Liver (tissue), 9 donors: ENCODE measurements around the gene DEFB131A. TPM values are rescaled to one million over a fixed set of nuclear protein-coding genes. Genes with fewer than 3 reads are reported as not detected.
"Not testable (repeated sequence)": the region's sequence is repeated elsewhere in the genome, so short reads cannot be mapped to it uniquely, and the experiment has no call there.

Experiments used
- DNase-seq: peaks from one replicate; pipeline ENCODE4 v3.0.0-alpha.2; 2017; ENCODE audit warnings: low spot score
- H3K27ac ChIP-seq, 2 donors: one replicate each; pipeline ENCODE4 v1.7.0; 2013; ENCODE audit warnings: inconsistent platforms in 2 of 2, low read length in 2 of 2, control low read depth in 1 of 2, low read depth in 1 of 2, mild to moderate bottlenecking in 1 of 2
- H3K27me3 ChIP-seq, 4 donors: one replicate each; pipeline versions ENCODE4 v1.6.1 to v1.7.0; 2013; ENCODE audit warnings: low read length in 3 of 4, inconsistent platforms in 1 of 4, mild to moderate bottlenecking in 1 of 4, moderate library complexity in 1 of 4; ENCODE audit not compliant: control insufficient read depth in 4 of 4, insufficient read depth in 4 of 4
- H3K36me3 ChIP-seq, 4 donors: one replicate each; pipeline versions ENCODE4 v1.6.1 to v1.7.0; 2013; ENCODE audit warnings: low read length in 3 of 4, mild to moderate bottlenecking in 3 of 4, low read depth in 1 of 4, moderate library complexity in 1 of 4; ENCODE audit not compliant: control insufficient read depth in 4 of 4, insufficient read depth in 3 of 4
- H3K4me1 ChIP-seq, 4 donors: one replicate each; pipeline versions ENCODE4 v1.6.1 to v1.7.0; 2013; ENCODE audit warnings: low read length in 3 of 4, mild to moderate bottlenecking in 3 of 4, moderate library complexity in 1 of 4; ENCODE audit not compliant: control insufficient read depth in 4 of 4, insufficient read depth in 4 of 4
- H3K4me3 ChIP-seq, 3 donors: one replicate each; pipeline versions ENCODE4 v1.6.1 to v1.7.0; 2013; ENCODE audit warnings: low read length in 3 of 3, control low read depth in 1 of 3, low read depth in 1 of 3, mild to moderate bottlenecking in 1 of 3
- H3K9ac ChIP-seq, 2 donors: one replicate each; pipeline ENCODE4 v1.7.0; 2013; ENCODE audit warnings: low read length in 2 of 2, mild to moderate bottlenecking in 2 of 2, moderate library complexity in 2 of 2, control low read depth in 1 of 2, low read depth in 1 of 2
- H3K9me3 ChIP-seq, 4 donors: one replicate each; pipeline versions ENCODE4 v1.6.1 to v1.7.0; 2013; ENCODE audit warnings: low read length in 3 of 4; ENCODE audit not compliant: control insufficient read depth in 4 of 4
- EGR1 ChIP-seq, 2 donors: IDR thresholded peaks; 2 replicates each; pipeline ENCODE4 v1.6.1; 2016 to 2018; ENCODE audit warnings: antibody characterized with exemption in 2 of 2, low read depth in 2 of 2
- FOXA2 ChIP-seq: IDR thresholded peaks from 2 replicates; pipeline ENCODE4 v1.6.1; 2016; ENCODE audit warnings: antibody characterized with exemption
- HNF4A ChIP-seq, 2 donors: conservative IDR thresholded peaks; 2 replicates each; pipeline ENCODE4 v1.6.1; 2016; ENCODE audit warnings: antibody characterized with exemption in 2 of 2, mild to moderate bottlenecking in 2 of 2
- HNF4G ChIP-seq: IDR thresholded peaks from 2 replicates; pipeline ENCODE4 v1.6.1; 2016; ENCODE audit warnings: antibody characterized with exemption
- JUND ChIP-seq, 2 donors: IDR thresholded peaks; 2 replicates each; pipeline ENCODE4 v1.6.1; 2016; ENCODE audit warnings: antibody characterized with exemption in 2 of 2
- MAX ChIP-seq: IDR thresholded peaks from 2 replicates; pipeline ENCODE4 v1.6.1; 2016; ENCODE audit warnings: antibody characterized with exemption
- NR2F2 ChIP-seq: IDR thresholded peaks from 2 replicates; pipeline ENCODE4 v1.6.1; 2016; ENCODE audit warnings: antibody characterized with exemption
- RAD21 ChIP-seq, 2 donors: IDR thresholded peaks; 2 replicates each; pipeline ENCODE4 v1.6.1; 2016; ENCODE audit warnings: antibody characterized with exemption in 2 of 2, mild to moderate bottlenecking in 2 of 2
- SP1 ChIP-seq: IDR thresholded peaks from 2 replicates; pipeline ENCODE4 v1.6.1; 2018; ENCODE audit warnings: antibody characterized with exemption, mild to moderate bottlenecking
- TAF1 ChIP-seq: conservative IDR thresholded peaks from 2 replicates; pipeline ENCODE4 v1.6.1; 2016; ENCODE audit warnings: antibody characterized with exemption, mild to moderate bottlenecking
- WGBS: extraction: QIAGEN DNeasy Blood & Tissue Kit; methylation state at CpG from one replicate; pipeline ENCODE4 v1.1.7; 2013; 5-methylcytosine and 5-hydroxymethylcytosine counted together
- polyA plus RNA-seq, 2 donors: library from polyadenylated mRNA; stranded (reverse) in 1 of 2; unstranded in 1 of 2; fragments of 200-250 nt in 1 of 2; fragments of >200 nt in 1 of 2; fragmentation: Nextera tagmentation in 1 of 2; extraction: Ambion mirVana in 1 of 2; gene quantifications; one replicate each; pipeline versions ENCODE4 v1.2.1 to v1.2.3, GENCODE V29; 2013 to 2015
- total RNA-seq, 2 donors: library from RNA; depleted of rRNA; stranded (reverse); fragments of >200 nt; gene quantifications; one replicate each; pipeline ENCODE4 v1.2.3, GENCODE V29; 2014
- TF ChIP-seq, protein P1 (sequence below): IDR thresholded peaks from 2 replicates; pipeline ENCODE4 v1.6.1; 2016; ENCODE audit warnings: antibody characterized with exemption, mild to moderate bottlenecking
- TF ChIP-seq, protein P2 (sequence below): IDR thresholded peaks from 2 replicates; pipeline ENCODE4 v1.6.1; 2016; ENCODE audit warnings: antibody characterized with exemption
- TF ChIP-seq, protein P3 (sequence below): IDR thresholded peaks from 2 replicates; pipeline ENCODE4 v1.6.1; 2016; ENCODE audit warnings: antibody characterized with exemption
- donor health status: healthy.
- donor health status: healthy.
- donor health status: healthy.
- donor health status: healthy.
- donor health status: healthy.

Gene DEFB131A, protein sequence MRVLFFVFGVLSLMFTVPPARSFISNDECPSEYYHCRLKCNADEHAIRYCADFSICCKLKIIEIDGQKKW
- total RNA-seq, result not detected
- polyA plus RNA-seq, result not detected

DNA sequence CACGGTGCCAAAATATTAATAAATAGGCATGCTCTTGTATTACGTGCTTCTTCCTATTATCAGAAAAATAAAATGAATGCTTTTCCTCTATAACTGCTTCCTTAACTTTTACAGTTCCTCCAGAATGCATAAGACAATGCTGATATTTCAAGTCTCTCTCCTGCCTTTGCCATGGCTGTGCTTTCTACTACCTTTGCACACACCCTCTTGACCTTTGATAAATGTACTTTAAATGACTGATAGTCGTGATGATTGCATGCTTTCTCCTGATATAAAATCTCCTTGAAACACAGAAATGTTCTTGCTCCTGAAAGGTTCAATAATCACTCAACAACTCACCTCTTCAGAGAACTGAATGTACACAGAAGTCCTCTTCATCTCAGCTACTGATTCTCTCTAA, at the start of gene DEFB131A:
Gene DEFB131A (plus strand): TSS at position 301 of the 400 bp plus-strand sequence. CDS start 120 bp downstream, outside the sequence.
- not testable (repeated sequence) for H3K4me3 ChIP-seq, H3K9me3 ChIP-seq, H3K27me3 ChIP-seq, H3K4me1 ChIP-seq, H3K27ac ChIP-seq, DNase-seq, H3K36me3 ChIP-seq, H3K9ac ChIP-seq
- WGBS, result 45% methylated on average over 3 of the region's 3 CpGs

GRCh38 chr4:9405774-9406173, 38.4 kb upstream of the DEFB131A start:
- not testable (repeated sequence) for H3K4me1 ChIP-seq, DNase-seq, H3K36me3 ChIP-seq, H3K27me3 ChIP-seq, H3K4me3 ChIP-seq, H3K27ac ChIP-seq, H3K9ac ChIP-seq, H3K9me3 ChIP-seq
- WGBS, result 76% methylated on average over 2 of the region's 2 CpGs

- H3K27me3 ChIP-seq, H3K9ac ChIP-seq, H3K27ac ChIP-seq, DNase-seq, H3K4me1 ChIP-seq, H3K36me3 ChIP-seq, H3K9me3 ChIP-seq, H3K4me3 ChIP-seq: not testable (repeated sequence)
- WGBS, result 70% methylated on average over 3 of the region's 3 CpGs
Measured at GRCh38 chr4:9406491-9406890, 37.7 kb upstream of the DEFB131A start.

- no peak overlapping the region for H3K4me3 ChIP-seq
- H3K27ac ChIP-seq, result no peak overlapping the region
- no peaks in the 10 kb centered on the region for H3K36me3 ChIP-seq
- H3K4me1 ChIP-seq, result no peaks in the 10 kb centered on the region
- 91% methylated on average over 13 of the region's 13 CpGs for WGBS
- TF ChIP-seq HNF4G, result no peak
- no peak for TF ChIP-seq RAD21 (IDR thresholded peaks at IDR 0.05)
- TF ChIP-seq, protein P1, sequence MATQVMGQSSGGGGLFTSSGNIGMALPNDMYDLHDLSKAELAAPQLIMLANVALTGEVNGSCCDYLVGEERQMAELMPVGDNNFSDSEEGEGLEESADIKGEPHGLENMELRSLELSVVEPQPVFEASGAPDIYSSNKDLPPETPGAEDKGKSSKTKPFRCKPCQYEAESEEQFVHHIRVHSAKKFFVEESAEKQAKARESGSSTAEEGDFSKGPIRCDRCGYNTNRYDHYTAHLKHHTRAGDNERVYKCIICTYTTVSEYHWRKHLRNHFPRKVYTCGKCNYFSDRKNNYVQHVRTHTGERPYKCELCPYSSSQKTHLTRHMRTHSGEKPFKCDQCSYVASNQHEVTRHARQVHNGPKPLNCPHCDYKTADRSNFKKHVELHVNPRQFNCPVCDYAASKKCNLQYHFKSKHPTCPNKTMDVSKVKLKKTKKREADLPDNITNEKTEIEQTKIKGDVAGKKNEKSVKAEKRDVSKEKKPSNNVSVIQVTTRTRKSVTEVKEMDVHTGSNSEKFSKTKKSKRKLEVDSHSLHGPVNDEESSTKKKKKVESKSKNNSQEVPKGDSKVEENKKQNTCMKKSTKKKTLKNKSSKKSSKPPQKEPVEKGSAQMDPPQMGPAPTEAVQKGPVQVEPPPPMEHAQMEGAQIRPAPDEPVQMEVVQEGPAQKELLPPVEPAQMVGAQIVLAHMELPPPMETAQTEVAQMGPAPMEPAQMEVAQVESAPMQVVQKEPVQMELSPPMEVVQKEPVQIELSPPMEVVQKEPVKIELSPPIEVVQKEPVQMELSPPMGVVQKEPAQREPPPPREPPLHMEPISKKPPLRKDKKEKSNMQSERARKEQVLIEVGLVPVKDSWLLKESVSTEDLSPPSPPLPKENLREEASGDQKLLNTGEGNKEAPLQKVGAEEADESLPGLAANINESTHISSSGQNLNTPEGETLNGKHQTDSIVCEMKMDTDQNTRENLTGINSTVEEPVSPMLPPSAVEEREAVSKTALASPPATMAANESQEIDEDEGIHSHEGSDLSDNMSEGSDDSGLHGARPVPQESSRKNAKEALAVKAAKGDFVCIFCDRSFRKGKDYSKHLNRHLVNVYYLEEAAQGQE, result no peak
- TF ChIP-seq, protein P2, sequence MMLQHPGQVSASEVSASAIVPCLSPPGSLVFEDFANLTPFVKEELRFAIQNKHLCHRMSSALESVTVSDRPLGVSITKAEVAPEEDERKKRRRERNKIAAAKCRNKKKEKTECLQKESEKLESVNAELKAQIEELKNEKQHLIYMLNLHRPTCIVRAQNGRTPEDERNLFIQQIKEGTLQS, result no peak
- no peak for TF ChIP-seq NR2F2
- no peak for TF ChIP-seq TAF1
- TF ChIP-seq SP1, result no peak
- TF ChIP-seq FOXA2, result no peak
- TF ChIP-seq HNF4A (conservative IDR thresholded peaks at IDR 0.05), result no peak
- no peak for TF ChIP-seq JUND (IDR thresholded peaks at IDR 0.05)
- TF ChIP-seq EGR1 (IDR thresholded peaks at IDR 0.05; ENCODE audit: low read depth in 2 of 2), result no peak
- TF ChIP-seq, protein P3, sequence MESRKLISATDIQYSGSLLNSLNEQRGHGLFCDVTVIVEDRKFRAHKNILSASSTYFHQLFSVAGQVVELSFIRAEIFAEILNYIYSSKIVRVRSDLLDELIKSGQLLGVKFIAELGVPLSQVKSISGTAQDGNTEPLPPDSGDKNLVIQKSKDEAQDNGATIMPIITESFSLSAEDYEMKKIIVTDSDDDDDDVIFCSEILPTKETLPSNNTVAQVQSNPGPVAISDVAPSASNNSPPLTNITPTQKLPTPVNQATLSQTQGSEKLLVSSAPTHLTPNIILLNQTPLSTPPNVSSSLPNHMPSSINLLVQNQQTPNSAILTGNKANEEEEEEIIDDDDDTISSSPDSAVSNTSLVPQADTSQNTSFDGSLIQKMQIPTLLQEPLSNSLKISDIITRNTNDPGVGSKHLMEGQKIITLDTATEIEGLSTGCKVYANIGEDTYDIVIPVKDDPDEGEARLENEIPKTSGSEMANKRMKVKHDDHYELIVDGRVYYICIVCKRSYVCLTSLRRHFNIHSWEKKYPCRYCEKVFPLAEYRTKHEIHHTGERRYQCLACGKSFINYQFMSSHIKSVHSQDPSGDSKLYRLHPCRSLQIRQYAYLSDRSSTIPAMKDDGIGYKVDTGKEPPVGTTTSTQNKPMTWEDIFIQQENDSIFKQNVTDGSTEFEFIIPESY, result no peak
- no peak for TF ChIP-seq MAX
- DNase-seq, result no peak
- no peaks in the 10 kb centered on the region for H3K9me3 ChIP-seq
- no peak overlapping the region for H3K9ac ChIP-seq
- no peaks in the 10 kb centered on the region for H3K27me3 ChIP-seq
Measured at GRCh38 chr4:9409793-9410192, 34.4 kb upstream of the DEFB131A start.

DNA sequence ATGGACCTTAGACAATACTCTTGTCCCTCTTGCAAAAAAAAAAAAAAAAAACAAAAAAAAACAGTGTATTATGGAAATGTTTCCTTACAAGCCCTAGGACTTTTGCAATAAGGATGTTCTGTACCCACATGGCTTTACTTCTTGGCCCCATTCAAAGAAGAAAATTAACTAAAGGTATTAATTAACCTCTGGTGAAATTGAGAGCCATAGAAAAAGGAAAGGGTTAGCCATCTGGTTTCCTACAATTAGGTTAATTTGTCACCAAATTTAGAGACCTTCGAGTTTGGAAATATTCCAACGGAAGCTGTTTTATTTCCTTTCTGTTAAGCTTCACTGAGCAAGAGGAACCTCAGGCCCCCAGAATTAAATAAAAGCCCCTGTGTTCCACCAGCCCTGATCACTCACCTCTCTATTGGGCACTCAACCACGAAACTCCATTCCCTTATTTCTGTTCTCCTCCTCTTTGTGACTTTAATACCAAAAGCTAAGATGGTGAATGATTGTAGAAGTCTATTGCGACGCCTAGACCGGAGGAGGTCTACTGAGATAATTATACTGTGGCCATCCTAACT, 22.2 kb upstream of the DEFB131A start:
- H3K9me3 ChIP-seq, H3K9ac ChIP-seq, H3K4me1 ChIP-seq, H3K27ac ChIP-seq, H3K4me3 ChIP-seq, H3K27me3 ChIP-seq, DNase-seq, H3K36me3 ChIP-seq: not testable (repeated sequence)
- WGBS, result 69% methylated on average over 6 of the region's 6 CpGs
